H7 (cell line): ENCODE data around the gene ABHD8. TPM values are rescaled to one million over a fixed set of nuclear protein-coding genes. Genes with fewer than 3 reads are reported as not detected.

Experiments
- DNase-seq: peaks from one replicate; pipeline ENCODE4 v3.0.0; 2012
- H3K27me3 ChIP-seq: 2 replicates; pipeline ENCODE4 v1.6.0; 2011; ENCODE audit warnings: mild to moderate bottlenecking, low read length; ENCODE audit not compliant: control insufficient read depth, insufficient read depth
- H3K36me3 ChIP-seq: replicated peaks from 2 replicates; pipeline ENCODE4 v1.5.1; 2011; ENCODE audit warnings: low read length; ENCODE audit not compliant: control insufficient read depth, insufficient read depth
- H3K4me3 ChIP-seq: 2 replicates; pipeline ENCODE4 v1.5.1; 2011; ENCODE audit warnings: low read depth, mild to moderate bottlenecking, control low read depth, low read length, moderate library complexity; ENCODE audit not compliant: insufficient read depth
- total RNA-seq: library from RNA; depleted of rRNA; stranded (reverse); fragments of >200 nt; shearing (Covaris generic); gene quantifications from 2 replicates; pipeline ENCODE4 v1.2.3, GENCODE V29; 2014; rRNA removed

Gene ABHD8
- total RNA-seq, 1 experiment from 2014 or later: 15.1 TPM

GRCh38 chr19:17243830-17244617 lies 59.2 kb downstream of the ABHD8 start:
- peak overlapping the region; percentile 95 for H3K4me3 ChIP-seq
- no peaks in the 10 kb centered on the region for H3K27me3 ChIP-seq
- peaks cover 3% of the 10 kb centered on the region for H3K36me3 ChIP-seq
- DNase-seq: peak; percentile 86

- Histone ChIP-seq H3K36me3 (peaks cover 5% of the 10 kb centered on the region), H3K27me3 (no peaks in the 10 kb centered on the region), H3K4me3 (peak overlapping the region; percentile 95)
- DNase-seq: peak; percentile 70
Observed at GRCh38 chr19:17243211-17243829, 59.9 kb downstream of the ABHD8 start.

- peaks cover 7% of the 10 kb centered on the region for H3K36me3 ChIP-seq
- peak; percentile 60 for DNase-seq
- H3K27me3 ChIP-seq: no peaks in the 10 kb centered on the region
- 0 out of 2 replicates have a peak overlapping the region, but pooled peaks have one; percentile 3 for H3K4me3 ChIP-seq
Observed at GRCh38 chr19:17242431-17243208, 60.6 kb downstream of the ABHD8 start.

Other genes starting within 250 kb of the ABHD8 start
- gene HAUS8, start 228.0 kb downstream of the ABHD8 start, total RNA-seq: 10.4 and 15.5 TPM in 2 replicates
- gene MYO9B, start 227.6 kb downstream of the ABHD8 start, total RNA-seq: 32.9 and 40.8 TPM in 2 replicates
- gene USE1, start 88.1 kb downstream of the ABHD8 start, total RNA-seq: 6.9 and 14.4 TPM in 2 replicates
- 13.0 and 18.3 TPM in 2 replicates for gene OCEL1, start 77.2 kb downstream of the ABHD8 start, total RNA-seq
- 232 and 246 TPM in 2 replicates for gene NR2F6, start 57.5 kb downstream of the ABHD8 start, total RNA-seq
- gene USHBP1, start 38.7 kb downstream of the ABHD8 start, total RNA-seq: 7.5 and 13.6 TPM in 2 replicates
- 186 and 194 TPM in 2 replicates for gene BABAM1, start 36.0 kb downstream of the ABHD8 start, total RNA-seq
- gene ANKLE1, start 21.5 kb downstream of the ABHD8 start, total RNA-seq: 18.0 and 22.7 TPM in 2 replicates
- 76.7 and 121 TPM in 2 replicates for gene MRPL34, start 2.4 kb upstream of the ABHD8 start, total RNA-seq
- gene DDA1, start 6.1 kb upstream of the ABHD8 start, total RNA-seq: 32.8 and 50.8 TPM in 2 replicates
- gene ANO8, start 31.4 kb upstream of the ABHD8 start, total RNA-seq: 6.9 and 7.5 TPM in 2 replicates
- gene GTPBP3, start 34.1 kb upstream of the ABHD8 start, total RNA-seq: 63.0 and 64.9 TPM in 2 replicates
- gene PLVAP, start 73.9 kb upstream of the ABHD8 start, total RNA-seq: not detected in 2 replicates
- gene CCDC194, start 90.8 kb upstream of the ABHD8 start, total RNA-seq: 0.42 and 1.5 TPM in 2 replicates
- gene BST2, start 102.2 kb upstream of the ABHD8 start, total RNA-seq: 203 and 204 TPM in 2 replicates
- 75.1 and 91.4 TPM in 2 replicates for gene MVB12A, start 116.6 kb upstream of the ABHD8 start, total RNA-seq
- not detected in 2 replicates for gene TMEM221, start 145.2 kb upstream of the ABHD8 start, total RNA-seq
- not detected in 2 replicates for gene NXNL1, start 157.5 kb upstream of the ABHD8 start, total RNA-seq
- gene SLC27A1, start 167.1 kb upstream of the ABHD8 start, total RNA-seq: 5.3 and 8.6 TPM in 2 replicates
- gene PGLS, start 208.2 kb upstream of the ABHD8 start, total RNA-seq: 71.0 and 73.6 TPM in 2 replicates